ENCODE measurements around the gene FMN1.
"Not testable (repeated sequence)": the region's sequence is repeated elsewhere in the genome, so short reads cannot be mapped to it uniquely, and the experiment has no call there.

The FMN1 gene

GRCh38 chr15:32849769-32850668 lies 344.5 kb downstream of the FMN1 start:
- peak; percentile 47 to 78 for DNase-seq

- not testable (repeated sequence) for DNase-seq
Measured at GRCh38 chr15:32846671-32847070, 347.8 kb downstream of the FMN1 start.

DNA sequence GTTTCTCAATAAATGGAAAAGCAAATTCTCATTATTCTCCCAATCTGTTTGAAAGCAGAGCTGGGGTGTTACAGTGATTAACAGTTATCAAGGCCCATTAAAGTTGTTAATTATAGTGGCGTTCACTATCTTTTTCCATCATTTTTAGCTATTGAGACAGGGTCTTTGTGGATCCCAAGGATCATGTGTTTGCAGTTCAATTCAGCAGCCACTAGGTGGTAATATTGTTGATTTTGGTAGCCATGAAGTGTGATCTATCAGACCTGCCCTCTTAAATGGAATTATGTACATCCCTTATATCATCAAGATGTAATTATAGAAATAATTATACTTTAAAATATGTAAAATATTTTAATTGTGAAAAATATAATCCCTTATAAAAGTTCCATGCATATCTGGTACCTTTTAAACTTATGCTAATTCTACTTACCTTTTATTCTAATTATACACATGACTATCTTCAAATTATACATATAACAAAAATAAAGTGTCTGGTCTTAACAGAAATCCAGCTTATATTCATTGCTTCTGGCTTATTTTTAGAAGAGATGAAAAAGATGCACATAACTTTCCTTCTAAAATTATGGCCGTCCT lies 350.3 kb downstream of the FMN1 start:
- peak in 1 of 2 donors; percentile 13 for DNase-seq

- peak; percentile 51 to 62 for DNase-seq
Measured at GRCh38 chr15:32843219-32843815, 351.2 kb downstream of the FMN1 start.

- DNase-seq, result no peak
Measured at GRCh38 chr15:32842081-32842480, 352.4 kb downstream of the FMN1 start.

GRCh38 chr15:32840507-32841245 lies 353.8 kb downstream of the FMN1 start:
- no peak for DNase-seq

GRCh38 chr15:32838820-32839219 lies 355.7 kb downstream of the FMN1 start:
- DNase-seq, result no peak

DNA sequence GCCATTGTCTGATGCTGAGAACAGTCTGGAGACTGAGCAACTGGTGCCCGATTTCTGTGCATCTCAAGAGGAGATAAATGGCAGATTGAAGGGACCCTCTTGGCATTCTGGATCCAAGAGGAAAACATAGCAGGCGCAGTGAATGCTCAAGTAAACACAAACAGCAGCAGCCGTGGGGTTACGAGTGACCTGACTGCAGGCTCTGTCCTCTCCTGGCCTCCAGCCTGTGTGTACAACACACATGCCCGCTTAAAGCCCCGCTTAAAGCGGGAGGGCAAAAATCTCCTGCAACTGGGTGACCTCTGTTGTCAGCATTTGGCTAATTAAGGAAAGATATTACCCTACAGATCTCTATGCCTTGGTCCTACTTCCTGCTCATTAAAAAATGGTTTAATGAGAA lies 356.2 kb downstream of the FMN1 start:
- DNase-seq, result no peak

DNA sequence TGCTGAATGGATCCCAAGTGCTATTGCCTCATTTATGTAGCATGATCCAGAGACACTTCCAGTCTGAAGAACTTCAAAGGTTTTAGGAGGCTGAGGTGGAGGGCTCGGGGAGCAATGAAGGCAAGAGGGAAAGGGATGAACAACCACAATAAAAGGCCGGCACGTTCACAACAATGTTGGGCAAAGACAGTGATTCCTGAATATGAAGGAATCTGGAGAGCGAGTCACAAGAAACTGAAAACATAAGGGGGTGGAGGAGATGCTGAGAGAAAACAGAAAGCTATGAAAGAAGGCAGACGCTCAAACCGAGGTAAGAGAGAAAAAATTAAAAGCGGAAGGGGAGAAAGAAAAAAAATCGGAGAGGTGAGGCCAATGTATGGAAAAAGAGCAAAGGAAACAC lies 356.6 kb downstream of the FMN1 start:
- DNase-seq, result no peak

GRCh38 chr15:32834156-32834555 lies 360.4 kb downstream of the FMN1 start:
- DNase-seq, result peak; percentile 69 to 73

GRCh38 chr15:32833379-32833821 lies 361.1 kb downstream of the FMN1 start:
- DNase-seq, result peak in 1 of 2 donors; percentile 43

- DNase-seq, result no peak
Measured at GRCh38 chr15:32831485-32831884, 363.0 kb downstream of the FMN1 start.

DNA sequence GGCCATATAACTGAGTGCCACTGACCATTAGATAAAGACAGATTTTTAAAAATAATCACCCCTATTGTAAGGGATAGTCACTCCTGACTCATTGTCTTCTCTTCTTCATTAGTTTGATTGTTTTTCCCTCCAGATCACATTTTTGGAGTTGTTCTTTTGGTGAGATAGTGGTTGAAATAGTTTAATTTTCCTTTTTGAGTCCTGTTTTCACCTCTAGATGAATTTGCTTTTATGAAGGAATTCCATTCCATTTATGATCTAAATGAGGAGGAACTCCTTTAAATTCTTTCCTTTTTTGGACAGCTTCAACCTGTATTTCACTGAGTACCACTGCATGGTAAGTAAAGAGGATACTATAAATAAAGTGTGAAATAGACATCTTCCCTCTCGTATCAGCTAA lies 364.3 kb downstream of the FMN1 start:
- no peak for DNase-seq

GRCh38 chr15:32829436-32829835 lies 365.1 kb downstream of the FMN1 start:
- no peak for DNase-seq

- DNase-seq, result no peak
Measured at GRCh38 chr15:32828507-32829186, 365.9 kb downstream of the FMN1 start.

DNA sequence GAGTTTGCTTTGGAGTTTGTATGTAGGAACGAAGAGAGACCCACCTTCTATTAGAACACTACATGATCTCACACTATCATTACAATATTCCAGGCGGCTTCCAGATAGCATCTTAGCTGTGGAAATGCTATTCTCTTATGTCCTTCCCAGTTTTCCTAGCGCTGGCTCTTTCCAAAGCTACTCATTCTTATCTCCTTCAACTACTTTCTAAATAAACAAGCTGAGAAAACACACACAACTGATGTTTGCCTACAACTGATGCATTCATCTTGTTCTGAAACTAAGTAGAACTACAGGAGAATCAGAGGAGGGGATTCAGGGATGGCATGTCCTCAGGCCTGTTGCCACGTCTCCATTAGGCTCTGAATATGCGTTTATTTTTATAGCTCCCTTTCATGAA lies 367.8 kb downstream of the FMN1 start:
- no peak for DNase-seq

- no peak for DNase-seq
Measured at GRCh38 chr15:32825219-32825618, 369.3 kb downstream of the FMN1 start.

DNA sequence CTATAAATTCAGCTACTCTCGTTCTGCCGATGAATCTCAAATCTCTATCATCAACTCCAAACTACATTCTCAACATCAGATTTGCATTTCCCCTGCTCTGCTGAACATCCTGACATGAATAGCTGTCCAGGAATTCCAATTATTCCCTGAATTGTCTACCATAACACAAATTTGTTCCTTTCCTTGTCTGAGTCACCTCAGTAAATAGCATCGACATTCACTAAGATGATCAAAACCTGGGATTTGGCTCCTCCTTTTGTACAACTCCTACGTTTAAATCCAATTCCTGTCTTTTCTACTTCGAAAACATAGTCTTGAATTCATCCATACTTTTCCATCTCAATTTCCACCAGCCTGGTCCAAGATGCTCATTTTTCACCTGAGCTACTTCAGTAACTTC lies 369.7 kb downstream of the FMN1 start:
- no peak for DNase-seq

DNA sequence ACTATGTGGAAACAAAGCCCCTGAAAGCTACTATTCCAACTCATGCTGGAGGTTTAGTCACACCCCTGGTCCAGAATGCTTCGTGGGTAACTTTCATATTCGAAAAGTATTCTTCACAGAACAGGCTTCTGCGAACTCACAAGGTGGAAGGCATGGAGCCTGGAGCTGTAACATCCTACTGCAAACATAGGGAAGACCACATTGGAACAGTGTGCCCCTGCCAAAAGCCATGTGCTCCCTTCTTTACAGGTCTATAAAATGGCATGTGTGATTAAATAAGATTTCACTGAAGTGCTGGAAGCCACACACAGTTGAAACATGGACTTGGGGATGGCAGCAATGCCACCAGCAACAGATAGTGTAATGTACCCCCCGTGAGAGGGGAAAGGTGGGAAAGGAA lies 370.8 kb downstream of the FMN1 start:
- DNase-seq, result no peak

DNA sequence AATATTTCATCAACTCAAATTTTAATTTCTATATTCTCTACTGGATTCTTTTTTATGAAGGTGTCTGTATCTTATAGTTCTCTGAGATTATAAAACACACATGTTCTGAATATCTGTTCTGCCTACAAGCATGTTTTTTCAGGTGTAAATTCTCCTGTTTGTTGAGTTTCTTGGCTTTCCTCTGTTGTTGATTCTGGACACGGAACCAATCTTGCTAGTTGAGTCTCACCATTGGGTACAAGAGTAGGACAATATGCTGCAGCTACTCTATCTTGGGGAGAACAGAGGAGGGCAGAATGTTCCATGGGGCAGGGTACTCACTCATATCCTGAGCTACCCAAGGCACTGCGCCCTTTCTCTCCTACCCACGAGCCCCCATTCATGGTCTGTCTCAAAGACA lies 371.8 kb downstream of the FMN1 start:
- no peak for DNase-seq

DNA sequence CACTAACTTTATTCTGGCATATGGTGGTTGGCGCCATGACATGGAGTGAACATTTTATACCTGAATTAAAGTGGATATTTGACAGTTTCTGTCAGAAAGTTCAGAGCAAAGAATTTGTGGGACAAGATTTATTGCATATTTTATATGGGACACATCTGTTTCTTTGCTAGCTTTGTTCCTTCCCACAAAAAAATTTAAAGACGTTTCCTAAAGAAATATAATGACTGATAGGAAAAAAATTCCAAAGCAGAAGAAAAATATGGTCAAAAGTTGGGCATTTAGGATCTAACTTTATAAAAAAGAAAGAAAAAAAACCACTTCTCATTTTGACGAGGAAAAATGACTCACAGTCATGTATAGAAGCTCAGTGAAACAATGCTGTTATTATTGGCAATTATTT lies 375.1 kb downstream of the FMN1 start:
- DNase-seq, result peak in 1 of 2 donors; percentile 11

DNA sequence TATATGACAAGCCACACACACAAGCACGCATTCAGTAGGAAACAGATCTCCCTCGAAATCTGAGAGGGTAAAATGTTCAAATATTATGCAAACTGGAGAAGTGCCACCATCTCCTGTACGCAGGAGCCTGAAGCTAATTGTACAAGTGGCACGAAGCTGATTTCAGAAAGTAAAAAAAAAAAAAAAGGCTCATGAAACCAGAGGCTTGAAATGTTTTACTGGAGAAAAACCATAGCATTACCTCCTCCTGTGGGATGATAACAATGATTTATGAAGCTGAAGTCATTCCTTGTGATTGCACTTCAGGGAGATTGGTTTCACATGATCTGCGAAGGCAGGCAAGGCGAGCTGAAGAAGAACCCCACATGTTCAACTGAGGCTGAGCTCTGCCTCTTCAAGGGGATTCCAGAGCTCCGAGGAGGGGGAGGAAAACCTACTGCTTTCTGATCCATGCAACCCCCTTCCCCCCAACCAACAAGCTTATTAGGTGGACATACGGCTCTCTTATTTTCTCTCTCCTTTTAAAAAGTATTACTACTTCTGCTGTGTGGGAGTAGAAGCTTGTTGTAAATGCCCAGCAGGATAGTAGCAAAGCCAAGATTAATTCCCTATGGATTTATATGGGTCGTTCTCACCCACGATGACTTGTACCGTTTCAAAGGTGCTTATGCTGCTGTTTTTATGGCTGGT lies 375.6 kb downstream of the FMN1 start:
- peak in 1 of 2 donors; percentile 34 for DNase-seq

Data from inflammatory macrophage (primary cell).